ENCODE results near the gene KIF21A.

DNA sequence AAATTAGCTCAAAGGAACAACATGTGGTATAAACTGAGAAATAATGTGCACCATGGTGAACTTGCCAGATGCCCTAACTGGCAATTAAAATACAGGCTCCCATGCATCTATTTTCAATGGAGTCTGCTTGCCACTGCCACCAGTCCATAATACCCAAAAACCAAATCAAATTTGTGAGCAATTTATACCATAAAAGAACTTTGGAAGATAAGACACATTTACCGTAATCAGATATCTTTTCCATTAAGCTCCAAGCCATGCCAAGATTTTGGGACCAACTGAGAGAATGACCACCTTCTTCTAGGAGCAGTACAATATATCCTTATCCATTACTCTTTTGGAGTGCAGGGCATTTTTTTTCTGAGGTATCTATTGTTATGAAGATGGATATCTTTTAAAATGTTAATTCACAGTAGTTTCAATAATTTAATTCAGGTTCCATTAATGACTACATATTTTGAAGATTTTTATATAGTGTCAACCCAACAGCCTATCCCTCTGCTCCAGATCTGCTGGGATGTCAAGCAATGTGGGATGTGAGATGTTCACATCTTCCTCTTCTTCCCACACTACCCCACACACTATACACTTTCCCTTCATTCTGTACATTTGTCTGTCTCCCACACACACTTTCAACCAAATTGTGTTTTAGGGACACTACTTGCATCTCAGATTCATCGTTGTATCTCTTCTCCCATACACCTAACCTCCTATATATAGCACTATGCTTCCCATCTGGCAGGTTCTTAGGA is 53.3 kb downstream of the KIF21A start:
- TF ChIP-seq POLR2A (IDR thresholded peaks at IDR 0.05): no peak
- TF ChIP-seq, protein P1, sequence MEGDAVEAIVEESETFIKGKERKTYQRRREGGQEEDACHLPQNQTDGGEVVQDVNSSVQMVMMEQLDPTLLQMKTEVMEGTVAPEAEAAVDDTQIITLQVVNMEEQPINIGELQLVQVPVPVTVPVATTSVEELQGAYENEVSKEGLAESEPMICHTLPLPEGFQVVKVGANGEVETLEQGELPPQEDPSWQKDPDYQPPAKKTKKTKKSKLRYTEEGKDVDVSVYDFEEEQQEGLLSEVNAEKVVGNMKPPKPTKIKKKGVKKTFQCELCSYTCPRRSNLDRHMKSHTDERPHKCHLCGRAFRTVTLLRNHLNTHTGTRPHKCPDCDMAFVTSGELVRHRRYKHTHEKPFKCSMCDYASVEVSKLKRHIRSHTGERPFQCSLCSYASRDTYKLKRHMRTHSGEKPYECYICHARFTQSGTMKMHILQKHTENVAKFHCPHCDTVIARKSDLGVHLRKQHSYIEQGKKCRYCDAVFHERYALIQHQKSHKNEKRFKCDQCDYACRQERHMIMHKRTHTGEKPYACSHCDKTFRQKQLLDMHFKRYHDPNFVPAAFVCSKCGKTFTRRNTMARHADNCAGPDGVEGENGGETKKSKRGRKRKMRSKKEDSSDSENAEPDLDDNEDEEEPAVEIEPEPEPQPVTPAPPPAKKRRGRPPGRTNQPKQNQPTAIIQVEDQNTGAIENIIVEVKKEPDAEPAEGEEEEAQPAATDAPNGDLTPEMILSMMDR (IDR thresholded peaks at IDR 0.05): no peak
